ENCODE measurements around the gene CD53.

CD53 gene

GRCh38 chr1:110948038-110948810 lies 75.3 kb downstream of the CD53 start:
- no peaks in the 10 kb centered on the region for H4K20me1 ChIP-seq (ENCODE audit: insufficient read depth, low read length)
- no peaks in the 10 kb centered on the region for H3K27me3 ChIP-seq (ENCODE audit: insufficient read depth, low read length)
- TF ChIP-seq CTCF (IDR thresholded peaks at IDR 0.05; ENCODE audit: low read length) (no peak), EZH2 (IDR thresholded peaks at IDR 0.05; ENCODE audit: borderline replicate concordance, low read length) (no peak)
- H3K9me3 ChIP-seq (ENCODE audit: low read length) = no peaks in the 10 kb centered on the region
- no peak overlapping the region for H2AFZ ChIP-seq (ENCODE audit: low read length)
- no peak overlapping the region for H3K27ac ChIP-seq (ENCODE audit: low read depth, low read length, poor library complexity, severe bottlenecking)
- H3K36me3 ChIP-seq (ENCODE audit: insufficient read depth, low read length) = peaks cover 59% of the 10 kb centered on the region
- H3K9ac ChIP-seq (ENCODE audit: low read length) = no peak overlapping the region
- H3K4me3 ChIP-seq (ENCODE audit: low read depth, low read length, poor library complexity, severe bottlenecking) = no peak overlapping the region
- no peak overlapping the region for H3K4me2 ChIP-seq (ENCODE audit: low read length)
- no peaks in the 10 kb centered on the region for H3K79me2 ChIP-seq (ENCODE audit: insufficient read depth, low read length)
- H3K4me1 ChIP-seq (ENCODE audit: insufficient read depth, low read length, severe bottlenecking) = no peaks in the 10 kb centered on the region
- no peaks in the 10 kb centered on the region for H3K9me2 ChIP-seq (ENCODE audit: low read depth, low read length)
- no peaks in the 10 kb centered on the region for H3F3A ChIP-seq (ENCODE audit: insufficient read depth, low read length)
